ENCODE results near the gene ARMS2.

Gene ARMS2

GRCh38 chr10:122484276-122485060, 30.0 kb downstream of the ARMS2 start:
- H2AFZ ChIP-seq (ENCODE audit: low read depth, low read length), result no peak overlapping the region
- peaks cover 6% of the 10 kb centered on the region for H3K9me3 ChIP-seq (ENCODE audit: low read length)
- peaks cover 20% of the 10 kb centered on the region for H3K4me1 ChIP-seq (ENCODE audit: insufficient read depth, low read length)
- H3K4me3 ChIP-seq (ENCODE audit: low read length), result no peak overlapping the region
- H3K36me3 ChIP-seq (ENCODE audit: insufficient read depth, low read length), result no peaks in the 10 kb centered on the region
- no peaks in the 10 kb centered on the region for H3K27me3 ChIP-seq (ENCODE audit: insufficient read depth, low read length)

GRCh38 chr10:122485670-122486069, 31.2 kb downstream of the ARMS2 start:
- H3K4me3 ChIP-seq (ENCODE audit: low read length), result no peak overlapping the region
- no peaks in the 10 kb centered on the region for H3K27me3 ChIP-seq (ENCODE audit: insufficient read depth, low read length)
- H2AFZ ChIP-seq (ENCODE audit: low read depth, low read length), result no peak overlapping the region
- H3K9me3 ChIP-seq (ENCODE audit: low read length), result peaks cover 6% of the 10 kb centered on the region
- peaks cover 20% of the 10 kb centered on the region for H3K4me1 ChIP-seq (ENCODE audit: insufficient read depth, low read length)
- no peaks in the 10 kb centered on the region for H3K36me3 ChIP-seq (ENCODE audit: insufficient read depth, low read length)

GRCh38 chr10:122486406-122487080, 32.1 kb downstream of the ARMS2 start:
- no peaks in the 10 kb centered on the region for H3K27me3 ChIP-seq (ENCODE audit: insufficient read depth, low read length)
- peaks cover 2% of the 10 kb centered on the region for H3K9me3 ChIP-seq (ENCODE audit: low read length)
- no peak overlapping the region for H3K4me3 ChIP-seq (ENCODE audit: low read length)
- H3K4me1 ChIP-seq (ENCODE audit: insufficient read depth, low read length), result peaks cover 23% of the 10 kb centered on the region
- H3K36me3 ChIP-seq (ENCODE audit: insufficient read depth, low read length), result no peaks in the 10 kb centered on the region
- no peak overlapping the region for H2AFZ ChIP-seq (ENCODE audit: low read depth, low read length)

GRCh38 chr10:122487174-122487765, 32.8 kb downstream of the ARMS2 start:
- H3K4me3 ChIP-seq (ENCODE audit: low read length), result no peak overlapping the region
- H3K4me1 ChIP-seq (ENCODE audit: insufficient read depth, low read length), result peaks cover 28% of the 10 kb centered on the region
- H3K27me3 ChIP-seq (ENCODE audit: insufficient read depth, low read length), result no peaks in the 10 kb centered on the region
- no peaks in the 10 kb centered on the region for H3K9me3 ChIP-seq (ENCODE audit: low read length)
- H3K36me3 ChIP-seq (ENCODE audit: insufficient read depth, low read length), result no peaks in the 10 kb centered on the region
- H2AFZ ChIP-seq (ENCODE audit: low read depth, low read length), result no peak overlapping the region

- Histone ChIP-seq H3K27me3 (ENCODE audit: insufficient read depth, low read length) (no peaks in the 10 kb centered on the region), H3K4me3 (ENCODE audit: low read length) (no peak overlapping the region), H3K36me3 (ENCODE audit: insufficient read depth, low read length) (no peaks in the 10 kb centered on the region), H3K4me1 (ENCODE audit: insufficient read depth, low read length) (peaks cover 28% of the 10 kb centered on the region), H3K9me3 (ENCODE audit: low read length) (no peaks in the 10 kb centered on the region), H2AFZ (ENCODE audit: low read depth, low read length) (no peak overlapping the region)
Observed at GRCh38 chr10:122490268-122490667, 35.8 kb downstream of the ARMS2 start.

GRCh38 chr10:122490786-122491680, 36.6 kb downstream of the ARMS2 start:
- H3K36me3 ChIP-seq (ENCODE audit: insufficient read depth, low read length), result no peaks in the 10 kb centered on the region
- H3K27me3 ChIP-seq (ENCODE audit: insufficient read depth, low read length), result no peaks in the 10 kb centered on the region
- peaks cover 24% of the 10 kb centered on the region for H3K4me1 ChIP-seq (ENCODE audit: insufficient read depth, low read length)

GRCh38 chr10:122492006-122492405, 37.6 kb downstream of the ARMS2 start:
- no peak overlapping the region for H2AFZ ChIP-seq (ENCODE audit: low read depth, low read length)
- no peaks in the 10 kb centered on the region for H3K36me3 ChIP-seq (ENCODE audit: insufficient read depth, low read length)
- H3K4me1 ChIP-seq (ENCODE audit: insufficient read depth, low read length), result peaks cover 14% of the 10 kb centered on the region
- no peak overlapping the region for H3K4me3 ChIP-seq (ENCODE audit: low read length)
- H3K27me3 ChIP-seq (ENCODE audit: insufficient read depth, low read length), result no peaks in the 10 kb centered on the region
- peaks cover 2% of the 10 kb centered on the region for H3K9me3 ChIP-seq (ENCODE audit: low read length)

More at GRCh38 chr10:122490786-122491680, 36.6 kb downstream of the ARMS2 start:
- no peak overlapping the region for H3K4me3 ChIP-seq (ENCODE audit: low read length)
- H3K9me3 ChIP-seq (ENCODE audit: low read length), result no peaks in the 10 kb centered on the region
- no peak overlapping the region for H2AFZ ChIP-seq (ENCODE audit: low read depth, low read length)

- H3K36me3 ChIP-seq (ENCODE audit: insufficient read depth, low read length), result no peaks in the 10 kb centered on the region
- no peaks in the 10 kb centered on the region for H3K27me3 ChIP-seq (ENCODE audit: insufficient read depth, low read length)
- H3K4me1 ChIP-seq (ENCODE audit: insufficient read depth, low read length), result peaks cover 7% of the 10 kb centered on the region
- no peak overlapping the region for H3K4me3 ChIP-seq (ENCODE audit: low read length)
- no peak overlapping the region for H2AFZ ChIP-seq (ENCODE audit: low read depth, low read length)
- H3K9me3 ChIP-seq (ENCODE audit: low read length), result peaks cover 2% of the 10 kb centered on the region
Observed at GRCh38 chr10:122492999-122493481, 38.6 kb downstream of the ARMS2 start.

GRCh38 chr10:122493761-122494160, 39.3 kb downstream of the ARMS2 start:
- Histone ChIP-seq H3K4me3 (ENCODE audit: low read length) (no peak overlapping the region), H3K9me3 (ENCODE audit: low read length) (peaks cover 2% of the 10 kb centered on the region), H2AFZ (ENCODE audit: low read depth, low read length) (no peak overlapping the region), H3K27me3 (ENCODE audit: insufficient read depth, low read length) (no peaks in the 10 kb centered on the region), H3K36me3 (ENCODE audit: insufficient read depth, low read length) (no peaks in the 10 kb centered on the region), H3K4me1 (ENCODE audit: insufficient read depth, low read length) (peaks cover 7% of the 10 kb centered on the region)

- peaks cover 7% of the 10 kb centered on the region for H3K4me1 ChIP-seq (ENCODE audit: insufficient read depth, low read length)
- no peaks in the 10 kb centered on the region for H3K27me3 ChIP-seq (ENCODE audit: insufficient read depth, low read length)
- H2AFZ ChIP-seq (ENCODE audit: low read depth, low read length), result no peak overlapping the region
- H3K4me3 ChIP-seq (ENCODE audit: low read length), result no peak overlapping the region
- H3K9me3 ChIP-seq (ENCODE audit: low read length), result peaks cover 2% of the 10 kb centered on the region
- no peaks in the 10 kb centered on the region for H3K36me3 ChIP-seq (ENCODE audit: insufficient read depth, low read length)
Observed at GRCh38 chr10:122494173-122494820, 39.8 kb downstream of the ARMS2 start.

GRCh38 chr10:122494833-122495232, 40.4 kb downstream of the ARMS2 start:
- Histone ChIP-seq H3K27me3 (ENCODE audit: insufficient read depth, low read length) (no peaks in the 10 kb centered on the region), H3K4me3 (ENCODE audit: low read length) (no peak overlapping the region), H3K4me1 (ENCODE audit: insufficient read depth, low read length) (peaks cover 7% of the 10 kb centered on the region), H3K36me3 (ENCODE audit: insufficient read depth, low read length) (no peaks in the 10 kb centered on the region), H2AFZ (ENCODE audit: low read depth, low read length) (no peak overlapping the region), H3K9me3 (ENCODE audit: low read length) (peaks cover 2% of the 10 kb centered on the region)

Measured in neuron (in vitro differentiated cells).